ENCODE data around the gene HOXC11.

HOXC11 gene

DNA sequence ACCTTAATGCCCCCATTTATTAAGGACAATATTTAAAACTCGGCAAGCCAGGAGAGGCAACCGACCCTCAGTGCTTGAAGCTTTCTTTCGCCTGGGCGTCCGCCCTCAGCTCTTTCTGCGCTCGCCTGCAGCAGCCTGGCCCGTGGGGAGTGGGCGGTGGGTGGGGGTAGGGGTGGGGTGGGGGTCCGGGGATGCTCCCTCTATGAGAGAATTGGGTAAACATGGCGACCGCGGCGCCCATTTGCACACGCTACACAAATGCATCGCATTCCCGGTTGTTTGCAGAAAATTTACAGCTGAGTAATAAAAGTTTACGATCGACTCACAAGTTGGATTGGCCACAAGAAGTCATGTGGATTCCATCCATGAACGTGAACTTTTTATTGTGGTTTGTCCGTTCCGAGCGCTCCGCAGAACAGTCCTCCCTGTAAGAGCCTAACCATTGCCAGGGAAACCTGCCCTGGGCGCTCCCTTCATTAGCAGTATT lies 43.6 kb downstream of the HOXC11 start:
- Mint-ChIP-seq H3K27me3 (peaks cover 74% of the 10 kb centered on the region), H3K36me3 (ENCODE audit: low read depth) (peaks cover 4% of the 10 kb centered on the region), H3K4me1 (ENCODE audit: low read depth) (peaks cover 16% of the 10 kb centered on the region), H3K9me3 (no peaks in the 10 kb centered on the region), H3K4me3 (no peak overlapping the region), H3K27ac (no peak overlapping the region)

DNA sequence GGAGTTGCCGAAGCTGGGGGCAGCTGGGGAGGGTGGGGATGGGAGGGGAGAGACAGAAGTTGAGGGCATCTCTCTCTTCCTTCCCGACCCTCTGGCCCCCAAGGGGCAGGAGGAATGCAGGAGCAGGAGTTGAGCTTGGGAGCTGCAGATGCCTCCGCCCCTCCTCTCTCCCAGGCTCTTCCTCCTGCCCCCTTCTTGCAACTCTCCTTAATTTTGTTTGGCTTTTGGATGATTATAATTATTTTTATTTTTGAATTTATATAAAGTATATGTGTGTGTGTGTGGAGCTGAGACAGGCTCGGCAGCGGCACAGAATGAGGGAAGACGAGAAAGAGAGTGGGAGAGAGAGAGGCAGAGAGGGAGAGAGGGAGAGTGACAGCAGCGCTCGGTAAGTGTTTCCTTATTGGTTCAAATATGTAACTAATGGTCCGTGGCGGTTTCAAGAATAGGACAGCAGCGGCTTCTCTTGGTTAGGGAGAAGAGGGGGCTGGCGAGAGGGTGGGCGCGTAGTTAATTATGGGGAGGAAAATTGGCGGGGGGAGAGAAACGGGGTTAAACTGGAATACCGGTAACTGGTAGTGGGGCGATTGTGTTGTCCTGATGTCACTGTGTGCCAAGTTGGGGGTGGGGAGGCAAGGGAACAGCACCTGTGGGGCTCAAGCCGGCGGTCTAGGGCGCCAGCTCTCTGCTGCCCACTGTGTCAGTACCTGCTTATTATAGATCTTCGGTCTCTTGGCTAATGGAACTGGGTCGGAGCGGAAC lies 44.3 kb downstream of the HOXC11 start:
- peak overlapping the region; percentile 82 for H3K4me3 Mint-ChIP-seq
- H3K27ac Mint-ChIP-seq, result peak overlapping the region; percentile 61
- peaks cover 74% of the 10 kb centered on the region for H3K27me3 Mint-ChIP-seq
- no peaks in the 10 kb centered on the region for H3K9me3 Mint-ChIP-seq
- peaks cover 4% of the 10 kb centered on the region for H3K36me3 Mint-ChIP-seq (ENCODE audit: low read depth)
- peaks cover 13% of the 10 kb centered on the region for H3K4me1 Mint-ChIP-seq (ENCODE audit: low read depth)

GRCh38 chr12:54017878-54018467 lies 45.0 kb downstream of the HOXC11 start:
- peaks cover 73% of the 10 kb centered on the region for H3K27me3 Mint-ChIP-seq
- H3K36me3 Mint-ChIP-seq (ENCODE audit: low read depth), result peaks cover 4% of the 10 kb centered on the region
- H3K4me3 Mint-ChIP-seq, result peak overlapping the region; percentile 82
- peaks cover 13% of the 10 kb centered on the region for H3K4me1 Mint-ChIP-seq (ENCODE audit: low read depth)
- H3K9me3 Mint-ChIP-seq, result no peaks in the 10 kb centered on the region
- peak overlapping the region; percentile 61 for H3K27ac Mint-ChIP-seq

GRCh38 chr12:54018468-54018984 lies 45.6 kb downstream of the HOXC11 start:
- Mint-ChIP-seq H3K4me3 (peak overlapping the region; percentile 82), H3K27me3 (peaks cover 73% of the 10 kb centered on the region), H3K9me3 (no peaks in the 10 kb centered on the region), H3K27ac (no peak overlapping the region), H3K36me3 (ENCODE audit: low read depth) (peaks cover 4% of the 10 kb centered on the region), H3K4me1 (ENCODE audit: low read depth) (peaks cover 13% of the 10 kb centered on the region)

DNA sequence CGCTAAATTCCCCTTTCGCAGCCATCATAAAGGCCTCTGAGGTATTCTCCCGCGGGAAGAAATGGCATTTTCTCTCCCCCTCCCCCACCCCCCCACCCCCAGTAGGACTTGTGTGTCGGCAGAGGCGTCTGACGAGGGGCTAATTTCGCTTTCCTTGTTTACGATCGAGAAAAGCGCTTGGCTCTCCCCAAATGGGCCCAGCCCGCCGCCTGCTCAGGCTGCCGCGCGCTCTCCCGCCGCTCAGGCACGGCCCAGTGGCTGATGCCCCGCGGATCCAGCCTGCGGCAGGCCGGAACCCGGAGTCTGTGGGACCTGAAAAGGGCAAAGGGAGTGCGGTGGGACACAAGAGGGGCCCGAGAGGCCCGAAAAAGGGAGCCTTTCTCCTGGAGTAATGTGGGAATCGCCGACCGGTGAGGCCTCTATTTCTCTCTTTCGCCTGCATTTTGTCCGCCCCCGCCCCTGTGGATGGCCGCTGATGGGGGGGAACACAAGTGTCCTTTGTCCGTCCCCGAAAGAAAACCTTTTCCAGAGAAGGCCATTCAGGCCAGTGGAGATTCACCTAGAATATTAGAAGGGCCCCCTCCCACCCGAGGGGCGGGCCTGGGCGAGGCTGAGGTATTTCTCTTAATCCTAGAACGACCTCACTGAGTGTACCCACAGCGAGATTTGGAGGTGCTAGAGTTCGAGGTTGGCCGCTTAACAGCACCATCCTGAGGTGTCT lies 46.3 kb downstream of the HOXC11 start:
- no peaks in the 10 kb centered on the region for H3K9me3 Mint-ChIP-seq
- H3K36me3 Mint-ChIP-seq (ENCODE audit: low read depth), result peaks cover 4% of the 10 kb centered on the region
- H3K27me3 Mint-ChIP-seq, result peaks cover 73% of the 10 kb centered on the region
- H3K27ac Mint-ChIP-seq, result no peak overlapping the region
- H3K4me1 Mint-ChIP-seq (ENCODE audit: low read depth), result peaks cover 13% of the 10 kb centered on the region
- no peak overlapping the region for H3K4me3 Mint-ChIP-seq

GRCh38 chr12:54019924-54020590 lies 47.1 kb downstream of the HOXC11 start:
- no peak overlapping the region for H3K4me3 Mint-ChIP-seq
- H3K27me3 Mint-ChIP-seq, result peaks cover 72% of the 10 kb centered on the region
- no peaks in the 10 kb centered on the region for H3K36me3 Mint-ChIP-seq (ENCODE audit: low read depth)
- H3K9me3 Mint-ChIP-seq, result no peaks in the 10 kb centered on the region
- peaks cover 13% of the 10 kb centered on the region for H3K4me1 Mint-ChIP-seq (ENCODE audit: low read depth)
- no peak overlapping the region for H3K27ac Mint-ChIP-seq

DNA sequence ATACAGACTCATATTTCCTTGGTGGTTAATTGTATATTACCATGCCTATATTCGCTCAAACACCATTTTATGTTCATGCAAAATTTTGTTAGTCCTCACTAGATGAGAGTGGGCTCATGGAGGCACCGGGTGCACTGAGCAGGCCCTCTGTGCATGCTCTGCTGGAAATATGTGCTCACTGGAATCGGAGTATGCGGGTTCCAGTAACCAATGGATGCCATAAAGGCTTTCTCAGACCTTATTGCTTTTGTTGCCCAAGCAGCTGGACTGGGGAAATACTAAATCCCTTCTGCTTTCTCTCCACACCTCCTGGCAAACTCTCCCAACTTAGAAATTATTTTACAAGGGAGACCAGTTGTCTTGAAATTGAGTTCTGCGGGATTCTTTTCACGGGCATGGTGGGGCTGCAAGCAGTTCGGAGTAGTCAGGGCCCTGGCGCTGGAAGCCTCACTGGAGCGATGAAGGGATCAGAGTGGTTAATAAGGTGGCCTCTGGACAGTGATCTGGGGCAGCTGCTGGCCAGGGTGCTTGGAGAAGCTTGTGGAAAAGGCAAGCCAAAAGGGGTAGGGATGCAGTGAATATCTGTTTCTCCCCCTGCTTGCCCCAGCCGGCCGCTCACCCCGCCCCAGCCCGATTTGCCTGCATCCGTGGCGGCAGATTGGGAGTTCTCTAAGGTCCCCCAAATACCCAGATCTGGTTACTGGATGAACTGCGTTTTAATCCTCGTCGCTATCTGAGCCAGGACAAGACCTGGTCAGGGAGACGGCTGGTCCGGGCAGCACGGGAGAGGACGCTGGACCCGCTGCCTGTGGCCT lies 47.9 kb downstream of the HOXC11 start:
- no peaks in the 10 kb centered on the region for H3K36me3 Mint-ChIP-seq (ENCODE audit: low read depth)
- no peak overlapping the region for H3K27ac Mint-ChIP-seq
- no peaks in the 10 kb centered on the region for H3K9me3 Mint-ChIP-seq
- H3K4me1 Mint-ChIP-seq (ENCODE audit: low read depth), result peaks cover 13% of the 10 kb centered on the region
- peaks cover 72% of the 10 kb centered on the region for H3K27me3 Mint-ChIP-seq
- H3K4me3 Mint-ChIP-seq, result no peak overlapping the region

- Mint-ChIP-seq H3K36me3 (ENCODE audit: low read depth) (no peaks in the 10 kb centered on the region), H3K27me3 (peaks cover 72% of the 10 kb centered on the region), H3K4me1 (ENCODE audit: low read depth) (peaks cover 14% of the 10 kb centered on the region), H3K9me3 (no peaks in the 10 kb centered on the region), H3K4me3 (no peak overlapping the region), H3K27ac (no peak overlapping the region)
These were observed 48.6 kb downstream of the HOXC11 start for GRCh38 chr12:54021432-54022013.

- Mint-ChIP-seq H3K4me3 (no peak overlapping the region), H3K4me1 (ENCODE audit: low read depth) (peaks cover 10% of the 10 kb centered on the region), H3K9me3 (no peaks in the 10 kb centered on the region), H3K27ac (no peak overlapping the region), H3K27me3 (peaks cover 83% of the 10 kb centered on the region), H3K36me3 (ENCODE audit: low read depth) (no peaks in the 10 kb centered on the region)
These were observed 50.3 kb downstream of the HOXC11 start for GRCh38 chr12:54022960-54023884.

- no peak overlapping the region for H3K27ac Mint-ChIP-seq
- no peak overlapping the region for H3K4me3 Mint-ChIP-seq
- H3K9me3 Mint-ChIP-seq, result no peaks in the 10 kb centered on the region
- H3K27me3 Mint-ChIP-seq, result peaks cover 90% of the 10 kb centered on the region
- H3K36me3 Mint-ChIP-seq (ENCODE audit: low read depth), result no peaks in the 10 kb centered on the region
- H3K4me1 Mint-ChIP-seq (ENCODE audit: low read depth), result peaks cover 12% of the 10 kb centered on the region
These were observed 51.2 kb downstream of the HOXC11 start for GRCh38 chr12:54024127-54024526.

DNA sequence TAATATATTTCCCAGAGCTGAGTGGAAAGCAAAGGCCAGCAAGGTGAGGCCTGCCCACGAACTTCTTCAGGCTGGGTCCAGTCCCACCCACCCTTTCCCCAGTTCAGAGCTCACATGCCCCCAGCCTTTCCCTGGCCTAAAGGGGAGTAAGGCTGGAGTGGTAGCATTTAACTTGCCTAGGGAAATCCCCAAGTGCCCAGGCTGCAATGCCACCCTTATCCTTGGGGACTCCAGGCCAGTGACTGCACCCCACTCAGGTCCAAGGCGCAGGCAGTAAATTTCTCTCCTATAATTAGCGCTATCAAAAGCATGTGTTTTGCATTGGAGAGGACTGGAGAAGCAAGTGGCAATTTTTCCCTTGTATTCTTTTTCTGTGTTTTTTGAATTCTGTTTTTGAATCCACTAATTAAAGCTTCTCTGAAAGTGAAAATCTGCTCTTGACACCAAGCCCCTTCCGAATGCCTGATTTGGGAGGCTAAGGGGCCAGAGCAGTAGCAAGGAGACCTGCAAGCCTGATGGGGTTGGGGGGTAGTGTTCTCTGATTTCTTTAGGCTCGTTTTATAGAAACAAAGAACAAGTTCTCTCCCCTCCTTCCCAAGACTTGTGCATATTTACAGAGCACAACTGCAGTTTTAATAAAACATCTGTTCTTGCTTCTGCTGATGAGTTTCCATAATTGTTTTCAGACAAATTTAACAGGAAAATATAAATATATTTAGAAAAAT lies 51.8 kb downstream of the HOXC11 start:
- Mint-ChIP-seq H3K27me3 (peaks cover 90% of the 10 kb centered on the region), H3K4me3 (no peak overlapping the region), H3K36me3 (ENCODE audit: low read depth) (no peaks in the 10 kb centered on the region), H3K27ac (no peak overlapping the region), H3K9me3 (no peaks in the 10 kb centered on the region), H3K4me1 (ENCODE audit: low read depth) (peaks cover 15% of the 10 kb centered on the region)

DNA sequence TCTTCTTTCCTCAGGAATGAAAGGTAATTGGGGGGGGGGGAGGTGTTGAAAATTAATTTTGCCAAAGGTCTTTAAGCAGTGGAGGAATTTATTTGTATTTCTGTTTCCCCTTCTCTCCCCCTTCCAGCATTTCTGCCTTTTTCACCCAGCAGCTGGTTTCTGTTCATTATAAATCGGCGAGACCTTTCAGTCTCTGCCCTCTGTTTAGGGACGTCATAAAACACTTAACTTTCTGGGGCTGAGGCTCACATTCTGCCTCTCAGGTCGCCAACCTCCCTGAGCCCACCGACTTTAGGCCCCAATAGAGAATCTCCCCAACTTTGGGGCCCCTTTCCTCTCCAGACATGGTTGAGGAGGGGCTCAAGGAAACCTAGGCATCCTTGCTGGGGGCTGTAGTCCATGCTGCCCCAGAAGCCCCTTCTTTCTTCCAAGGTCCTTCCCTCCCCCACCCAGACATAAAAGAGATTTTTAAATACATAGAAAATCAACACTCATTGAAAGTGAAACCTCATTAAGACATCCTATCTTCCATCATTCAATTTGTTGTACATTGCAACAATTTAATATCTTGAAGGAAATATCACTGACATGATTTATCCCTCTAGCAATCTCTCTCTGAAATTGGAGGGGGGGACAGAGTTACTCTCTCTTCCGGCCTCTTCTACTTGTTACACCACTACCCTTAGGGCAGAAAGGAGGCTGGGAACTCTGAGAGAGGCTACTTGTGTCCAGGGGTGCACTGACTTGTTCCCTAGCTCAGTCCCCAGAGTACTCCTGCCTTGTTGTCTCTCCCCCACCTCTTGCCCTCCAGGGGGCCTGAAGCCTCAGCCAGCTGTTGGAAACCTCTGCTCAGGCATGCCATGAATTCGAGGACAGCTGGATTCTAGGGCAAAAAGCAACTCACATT lies 52.8 kb downstream of the HOXC11 start:
- H3K27ac Mint-ChIP-seq, result no peak overlapping the region
- H3K4me3 Mint-ChIP-seq, result no peak overlapping the region
- H3K4me1 Mint-ChIP-seq (ENCODE audit: low read depth), result peaks cover 15% of the 10 kb centered on the region
- H3K9me3 Mint-ChIP-seq, result no peaks in the 10 kb centered on the region
- H3K27me3 Mint-ChIP-seq, result peaks cover 91% of the 10 kb centered on the region
- H3K36me3 Mint-ChIP-seq (ENCODE audit: low read depth), result no peaks in the 10 kb centered on the region

Measured in stimulated activated naive CD8-positive, alpha-beta T cell treated with anti-CD3 and anti-CD28 coated beads, Interleukin-15, Interleukin-2, amounts not matched to agents 100 ng/mL and 50 ng/mL, for 24 hours (primary cell).